Ovary (tissue), 9 donors: ENCODE data around the gene RAB13. TPM values are rescaled to one million over a fixed set of nuclear protein-coding genes. Genes with fewer than 3 reads are reported as not detected.

ENCODE experiments used
- DNase-seq, 5 donors: peaks; one replicate each; pipeline ENCODE4 v3.0.0-alpha.2; 2019 to 2020
- H3K27ac ChIP-seq, 2 donors: fragments of 200-600 bp; one replicate each; pipeline versions ENCODE4 v1.5.1 to v1.8.0; 2019 to 2022
- H3K27me3 ChIP-seq: fragments of 200-600 bp; one replicate; pipeline ENCODE4 v1.8.0; 2022
- H3K36me3 ChIP-seq: fragments of 200-600 bp; sonication (generic); one replicate; pipeline ENCODE4 v1.5.1; 2019
- H3K4me1 ChIP-seq: one replicate; pipeline ENCODE4 v1.8.1; 2013; ENCODE audit warnings: mild to moderate bottlenecking, moderate library complexity; ENCODE audit not compliant: insufficient read depth
- H3K4me3 ChIP-seq: fragments of 200-600 bp; sonication (generic); one replicate; pipeline ENCODE4 v1.5.1; 2017
- H3K9me3 ChIP-seq, 2 donors: fragments of 200-600 bp in 1 of 2; sonication (generic) in 1 of 2; one replicate each; pipeline versions ENCODE4 v1.5.1 to v1.8.1; 2013 to 2019; ENCODE audit warnings: mild to moderate bottlenecking in 1 of 2, moderate library complexity in 1 of 2
- CTCF ChIP-seq, 3 donors: fragments of 450-650 bp in 2 of 3; fragments of 200-600 bp in 1 of 3; IDR thresholded peaks; one replicate each; pipeline versions ENCODE4 v1.5.1 to v1.8.0; 2016 to 2022; ENCODE audit warnings: antibody characterized with exemption in 3 of 3, mild to moderate bottlenecking in 1 of 3
- EP300 ChIP-seq: sonication (generic); formaldehyde crosslinking; IDR thresholded peaks from one replicate; pipeline ENCODE4 v1.6.1; 2017; ENCODE audit warnings: antibody characterized with exemption
- POLR2A ChIP-seq: fragments of 450-650 bp; IDR thresholded peaks from one replicate; pipeline ENCODE4 v1.6.1; 2017; ENCODE audit warnings: antibody characterized with exemption, mild to moderate bottlenecking, moderate library complexity
- WGBS, 3 donors: extraction: QIAGEN DNeasy Blood & Tissue Kit in 1 of 3; methylation state at CpG; one replicate each; pipeline versions ENCODE4 v1.1.5 to v1.1.7; 2013 to 2017; 5-methylcytosine and 5-hydroxymethylcytosine counted together
- intact Hi-C, 4 donors: fragments of 100-400 bp; cut with DNase I; formaldehyde crosslinking; loops; one replicate each; pipeline versions ENCODE4 v1.11.0 to v1.15.1; 2022 to 2023
- polyA plus RNA-seq, 2 donors: library from polyadenylated mRNA; stranded (reverse); fragments of 200-250 nt in 1 of 2; fragments of 350-450 nt in 1 of 2; fragmentation: Illumina TruSeq in 1 of 2; extraction: RNeasy Lipid Tissue Mini Kit (QIAGEN cat#74804) in 1 of 2; gene quantifications; one replicate each; pipeline ENCODE4 v1.2.3, GENCODE V29; 2013 to 2014
- total RNA-seq, 7 donors: library from RNA; depleted of rRNA in 2 of 7; stranded (reverse); fragments of >200 nt in 2 of 7; fragmentation: NEBNext Ultra II Directional in 3 of 7; extraction: Animal tissue kit (Norgen Biotek cat#: 25700) in 3 of 7; gene quantifications; one replicate each; pipeline versions ENCODE4 v1.1.0 to v1.2.4, GENCODE V29; 2016 to 2023
- donor health status: DM: no; HTN: no; CAD: no; lungs with moderate emphysema.
- donor health status: DM: no; HTN: no; CAD: no.
- donor health status: Bipolar disorder and iron deficiency.
- donor health status: DM: yes; HTN: yes; CAD: no.
- donor health status: DM: no; HTN: no; CAD: no.
- donor health status: DM: yes; HTN: yes; CAD: no.

RAB13 gene
- total and polyA plus RNA-seq, 9 donors, result 31.4 to 190 (median 115) TPM

- intact Hi-C loops, result loop anchor here in 1 of 4 donors (10.0 kb wide), 1 partner anchor 413 kb away; no protein-coding TSS in a partner anchor
- Histone ChIP-seq H3K27ac (peak overlapping the region; percentile 78 to 90), H3K4me1 (peaks cover 7% of the 10 kb centered on the region), H3K4me3 (peak overlapping the region; percentile 69), H3K27me3 (no peaks in the 10 kb centered on the region), H3K36me3 (no peaks in the 10 kb centered on the region), H3K9me3 (no peaks in the 10 kb centered on the region)
- peak; percentile 54 to 69 (median 67) for DNase-seq
- TF ChIP-seq POLR2A (no peak), CTCF (IDR thresholded peaks at IDR 0.05) (no peak), EP300 (no peak)
- 0 to 1% (median 1%) methylated on average over 8 of the region's 8 CpGs for WGBS, 3 donors
Measured at GRCh38 chr1:153968000-153968363, 18.2 kb downstream of the RAB13 start.

- peak; percentile 74 for TF ChIP-seq EP300
- peak; percentile 31 to 48 (median 46) for TF ChIP-seq CTCF (IDR thresholded peaks at IDR 0.05)
- peak; percentile 66 for TF ChIP-seq POLR2A
- intact Hi-C loops, result loop anchor here in 1 of 4 donors (10.0 kb wide), 1 partner anchor 413 kb away; no protein-coding TSS in a partner anchor
- Histone ChIP-seq H3K4me3 (peak within 1 kb of the TSS; percentile 69), H3K27me3 (no peaks in the 10 kb centered on the region), H3K4me1 (peaks cover 11% of the 10 kb centered on the region), H3K9me3 (no peaks in the 10 kb centered on the region), H3K27ac (peak within 1 kb of the TSS; percentile 78 to 90), H3K36me3 (no peaks in the 10 kb centered on the region)
- DNase-seq, result peak; percentile 90 to 94 (median 93)
- 0 to 1% (median 0%) methylated on average over 48 to 60 of the region's 60 CpGs for WGBS, 3 donors
Measured at GRCh38 chr1:153967107-153967999, 18.8 kb downstream of the RAB13 start, which contains the start of gene CREB3L4. TSS of gene CREB3L4 (plus strand) at chr1:153967902. CDS start at chr1:153968526, 624 bp downstream.

- peak overlapping the region; percentile 91 for H3K4me3 ChIP-seq
- intact Hi-C loops, result loop anchor here in 1 of 4 donors (10.0 kb wide), 1 partner anchor 409 kb away; no protein-coding TSS in a partner anchor
- H3K27ac ChIP-seq, result peak overlapping the region; percentile 56 to 95
- TF ChIP-seq CTCF (IDR thresholded peaks at IDR 0.05), result peak in 1 of 3 donors; percentile 17
- no peak for TF ChIP-seq EP300
- H3K36me3 ChIP-seq, result no peaks in the 10 kb centered on the region
- peaks cover 25% of the 10 kb centered on the region for H3K4me1 ChIP-seq
- H3K9me3 ChIP-seq, result no peaks in the 10 kb centered on the region
- peak in 4 of 5 donors; percentile 37 to 65 (median 57) for DNase-seq
- no peaks in the 10 kb centered on the region for H3K27me3 ChIP-seq
- 0 to 2% (median 1%) methylated on average over 22 of the region's 22 CpGs for WGBS, 3 donors
Measured at GRCh38 chr1:153963850-153964331, 22.2 kb downstream of the RAB13 start.

- TF ChIP-seq CTCF (IDR thresholded peaks at IDR 0.05) (no peak), EP300 (peak; percentile 29), POLR2A (peak; percentile 60)
- peak; percentile 99 to 100 (median 99) for DNase-seq
- peak within 1 kb of the TSS; percentile 56 to 95 for H3K27ac ChIP-seq
- peaks cover 24% of the 10 kb centered on the region for H3K4me1 ChIP-seq
- no peaks in the 10 kb centered on the region for H3K36me3 ChIP-seq
- H3K9me3 ChIP-seq, result no peaks in the 10 kb centered on the region
- intact Hi-C loops, result loop anchor here in 1 of 4 donors (10.0 kb wide), 1 partner anchor 408 kb away; no protein-coding TSS in a partner anchor
- peak within 1 kb of the TSS; percentile 91 for H3K4me3 ChIP-seq
- no peaks in the 10 kb centered on the region for H3K27me3 ChIP-seq
- WGBS, 3 donors, result 0 to 1% (median 0%) methylated on average over 51 to 54 of the region's 54 CpGs
Measured at GRCh38 chr1:153963030-153963849, 22.9 kb downstream of the RAB13 start, which contains the start of gene SLC39A1. TSS of gene SLC39A1 (minus strand) at chr1:153963537. CDS start at chr1:153962715, 822 bp downstream.
